HUES48 (cell line): ENCODE results near the gene SHC4.

ENCODE experiments used
- H3K27ac ChIP-seq: one replicate; pipeline ENCODE4 v1.7.0; 2013; ENCODE audit warnings: low read depth, low read length, inconsistent platforms
- H3K27me3 ChIP-seq: 2 replicates; pipeline ENCODE4 v1.6.1; 2013; ENCODE audit warnings: mild to moderate bottlenecking, low read length; ENCODE audit not compliant: control insufficient read depth, insufficient read depth
- H3K36me3 ChIP-seq: 2 replicates; pipeline ENCODE4 v1.6.1; 2013; ENCODE audit warnings: low read length; ENCODE audit not compliant: control insufficient read depth, insufficient read depth
- H3K4me1 ChIP-seq: 2 replicates; pipeline ENCODE4 v1.6.1; 2013; ENCODE audit warnings: mild to moderate bottlenecking, low read length; ENCODE audit not compliant: control insufficient read depth, insufficient read depth
- H3K4me3 ChIP-seq: 2 replicates; pipeline ENCODE4 v1.5.1; 2013; ENCODE audit warnings: mild to moderate bottlenecking, low read depth, low read length
- H3K9ac ChIP-seq: 2 replicates; pipeline ENCODE4 v1.6.1; 2013; ENCODE audit warnings: mild to moderate bottlenecking, low read depth, low read length, moderate library complexity
- H3K9me3 ChIP-seq: 2 replicates; pipeline ENCODE4 v1.6.1; 2013; ENCODE audit warnings: low read length; ENCODE audit not compliant: control insufficient read depth, insufficient read depth

Gene SHC4

GRCh38 chr15:48899793-48900192, 63.9 kb downstream of the SHC4 start:
- no peak overlapping the region for H3K9ac ChIP-seq
- no peaks in the 10 kb centered on the region for H3K9me3 ChIP-seq
- H3K27me3 ChIP-seq = no peaks in the 10 kb centered on the region
- peaks cover 15% of the 10 kb centered on the region for H3K4me1 ChIP-seq
- H3K27ac ChIP-seq = no peak overlapping the region
- no peaks in the 10 kb centered on the region for H3K36me3 ChIP-seq
- no peak overlapping the region for H3K4me3 ChIP-seq

- Histone ChIP-seq H3K9ac (no peak overlapping the region), H3K27ac (no peak overlapping the region)
Observed at GRCh38 chr15:48898446-48898845, 65.3 kb downstream of the SHC4 start.

GRCh38 chr15:48898032-48898431, 65.7 kb downstream of the SHC4 start:
- H3K27ac ChIP-seq = no peak overlapping the region
- H3K36me3 ChIP-seq = no peaks in the 10 kb centered on the region
- peaks cover 15% of the 10 kb centered on the region for H3K4me1 ChIP-seq
- no peaks in the 10 kb centered on the region for H3K27me3 ChIP-seq
- no peaks in the 10 kb centered on the region for H3K9me3 ChIP-seq
- H3K4me3 ChIP-seq = no peak overlapping the region
- no peak overlapping the region for H3K9ac ChIP-seq

More at GRCh38 chr15:48898446-48898845, 65.3 kb downstream of the SHC4 start:
- Histone ChIP-seq H3K27me3 (no peaks in the 10 kb centered on the region), H3K4me1 (peaks cover 15% of the 10 kb centered on the region), H3K36me3 (no peaks in the 10 kb centered on the region), H3K4me3 (no peak overlapping the region), H3K9me3 (no peaks in the 10 kb centered on the region)

GRCh38 chr15:48896869-48897814, 66.6 kb downstream of the SHC4 start:
- no peaks in the 10 kb centered on the region for H3K36me3 ChIP-seq
- H3K4me1 ChIP-seq = peaks cover 15% of the 10 kb centered on the region
- no peak overlapping the region for H3K4me3 ChIP-seq
- H3K27ac ChIP-seq = peak overlapping the region; percentile 5
- no peaks in the 10 kb centered on the region for H3K9me3 ChIP-seq
- no peaks in the 10 kb centered on the region for H3K27me3 ChIP-seq
- 0 out of 2 replicates have a peak overlapping the region, but pooled peaks have one; percentile 44 for H3K9ac ChIP-seq

- H3K4me3 ChIP-seq = no peak overlapping the region
- peaks cover 15% of the 10 kb centered on the region for H3K4me1 ChIP-seq
- H3K9ac ChIP-seq = no peak overlapping the region
- no peaks in the 10 kb centered on the region for H3K27me3 ChIP-seq
- H3K9me3 ChIP-seq = no peaks in the 10 kb centered on the region
- no peaks in the 10 kb centered on the region for H3K36me3 ChIP-seq
- H3K27ac ChIP-seq = no peak overlapping the region
Observed at GRCh38 chr15:48893311-48893710, 70.4 kb downstream of the SHC4 start.

- Histone ChIP-seq H3K27ac (no peak overlapping the region), H3K4me1 (no peaks in the 10 kb centered on the region), H3K9me3 (no peaks in the 10 kb centered on the region), H3K4me3 (no peak overlapping the region), H3K36me3 (no peaks in the 10 kb centered on the region), H3K9ac (no peak overlapping the region), H3K27me3 (no peaks in the 10 kb centered on the region)
Observed at GRCh38 chr15:48891232-48891765, 72.4 kb downstream of the SHC4 start.

GRCh38 chr15:48890375-48890972, 73.2 kb downstream of the SHC4 start:
- Histone ChIP-seq H3K27ac (no peak overlapping the region), H3K4me1 (no peaks in the 10 kb centered on the region), H3K36me3 (no peaks in the 10 kb centered on the region), H3K9ac (no peak overlapping the region), H3K27me3 (no peaks in the 10 kb centered on the region), H3K4me3 (no peak overlapping the region), H3K9me3 (no peaks in the 10 kb centered on the region)

GRCh38 chr15:48889925-48890324, 73.8 kb downstream of the SHC4 start:
- Histone ChIP-seq H3K27me3 (no peaks in the 10 kb centered on the region), H3K27ac (no peak overlapping the region), H3K4me1 (no peaks in the 10 kb centered on the region), H3K9me3 (no peaks in the 10 kb centered on the region), H3K4me3 (no peak overlapping the region), H3K9ac (no peak overlapping the region), H3K36me3 (no peaks in the 10 kb centered on the region)

GRCh38 chr15:48888836-48889235, 74.9 kb downstream of the SHC4 start:
- no peak overlapping the region for H3K4me3 ChIP-seq
- H3K9me3 ChIP-seq = no peaks in the 10 kb centered on the region
- H3K9ac ChIP-seq = no peak overlapping the region
- H3K27me3 ChIP-seq = no peaks in the 10 kb centered on the region
- no peak overlapping the region for H3K27ac ChIP-seq
- H3K36me3 ChIP-seq = no peaks in the 10 kb centered on the region
- no peaks in the 10 kb centered on the region for H3K4me1 ChIP-seq

- H3K27ac ChIP-seq = no peak overlapping the region
- H3K27me3 ChIP-seq = no peaks in the 10 kb centered on the region
- no peak overlapping the region for H3K9ac ChIP-seq
- H3K9me3 ChIP-seq = no peaks in the 10 kb centered on the region
- H3K36me3 ChIP-seq = no peaks in the 10 kb centered on the region
- H3K4me3 ChIP-seq = no peak overlapping the region
- no peaks in the 10 kb centered on the region for H3K4me1 ChIP-seq
Observed at GRCh38 chr15:48888191-48888590, 75.5 kb downstream of the SHC4 start.

- no peaks in the 10 kb centered on the region for H3K27me3 ChIP-seq
- H3K9ac ChIP-seq = no peak overlapping the region
- H3K4me1 ChIP-seq = no peaks in the 10 kb centered on the region
- H3K36me3 ChIP-seq = no peaks in the 10 kb centered on the region
- no peak overlapping the region for H3K4me3 ChIP-seq
- H3K27ac ChIP-seq = no peak overlapping the region
- H3K9me3 ChIP-seq = no peaks in the 10 kb centered on the region
Observed at GRCh38 chr15:48887144-48887543, 76.6 kb downstream of the SHC4 start.
